Mucosa of stomach (tissue), 1 donor: ENCODE results near the gene MEIS2.

Experiments
- H3K27me3 ChIP-seq: one replicate; pipeline ENCODE4 v1.7.0; 2013; ENCODE audit warnings: mild to moderate bottlenecking, low read length; ENCODE audit not compliant: control insufficient read depth, insufficient read depth
- H3K36me3 ChIP-seq: one replicate; pipeline ENCODE4 v1.7.0; 2013; ENCODE audit warnings: low read length; ENCODE audit not compliant: control insufficient read depth, insufficient read depth
- H3K4me1 ChIP-seq: one replicate; pipeline ENCODE4 v1.7.0; 2013; ENCODE audit warnings: mild to moderate bottlenecking, low read length; ENCODE audit not compliant: control insufficient read depth, insufficient read depth
- H3K4me3 ChIP-seq: one replicate; pipeline ENCODE4 v1.7.0; 2013; ENCODE audit warnings: low read length
- H3K9ac ChIP-seq: one replicate; pipeline ENCODE4 v1.7.0; 2013; ENCODE audit warnings: mild to moderate bottlenecking, low read length, moderate library complexity
- H3K9me3 ChIP-seq: one replicate; pipeline ENCODE4 v1.7.0; 2013; ENCODE audit warnings: mild to moderate bottlenecking, low read length, moderate library complexity; ENCODE audit not compliant: control insufficient read depth
- donor health status: Pancreatic carcinoma.

The MEIS2 gene

GRCh38 chr15:37103475-37104423, 3.4 kb upstream of the MEIS2 start:
- H3K4me1 ChIP-seq = no peaks in the 10 kb centered on the region
- no peaks in the 10 kb centered on the region for H3K36me3 ChIP-seq
- H3K9ac ChIP-seq = peak overlapping the region; percentile 87
- no peaks in the 10 kb centered on the region for H3K9me3 ChIP-seq
- H3K27me3 ChIP-seq = peaks cover 4% of the 10 kb centered on the region
- peak overlapping the region; percentile 44 for H3K4me3 ChIP-seq

GRCh38 chr15:37103163-37103435, 2.8 kb upstream of the MEIS2 start:
- H3K36me3 ChIP-seq = no peaks in the 10 kb centered on the region
- no peaks in the 10 kb centered on the region for H3K9me3 ChIP-seq
- H3K4me1 ChIP-seq = no peaks in the 10 kb centered on the region
- peaks cover 4% of the 10 kb centered on the region for H3K27me3 ChIP-seq
- H3K4me3 ChIP-seq = peak overlapping the region; percentile 91
- H3K9ac ChIP-seq = peak overlapping the region; percentile 87

- Histone ChIP-seq H3K36me3 (no peaks in the 10 kb centered on the region), H3K27me3 (peaks cover 4% of the 10 kb centered on the region), H3K4me1 (no peaks in the 10 kb centered on the region), H3K9ac (peak overlapping the region; percentile 87), H3K4me3 (peak overlapping the region; percentile 91), H3K9me3 (no peaks in the 10 kb centered on the region)
These were observed 2.2 kb upstream of the MEIS2 start for GRCh38 chr15:37102305-37103162.

- H3K4me3 ChIP-seq = peak overlapping the region; percentile 91
- no peaks in the 10 kb centered on the region for H3K36me3 ChIP-seq
- H3K4me1 ChIP-seq = no peaks in the 10 kb centered on the region
- H3K27me3 ChIP-seq = no peaks in the 10 kb centered on the region
- no peaks in the 10 kb centered on the region for H3K9me3 ChIP-seq
- peak overlapping the region; percentile 96 for H3K9ac ChIP-seq
These were observed 1.6 kb upstream of the MEIS2 start for GRCh38 chr15:37101980-37102304.

GRCh38 chr15:37100966-37101215, 542 bp upstream of the MEIS2 start:
- Histone ChIP-seq H3K9ac (peak overlapping the region; percentile 96), H3K27me3 (no peaks in the 10 kb centered on the region), H3K4me1 (peaks cover 3% of the 10 kb centered on the region), H3K9me3 (no peaks in the 10 kb centered on the region), H3K36me3 (no peaks in the 10 kb centered on the region), H3K4me3 (peak overlapping the region; percentile 82)

GRCh38 chr15:37099319-37100108, 835 bp downstream of the MEIS2 start:
- Histone ChIP-seq H3K4me3 (peak overlapping the region; percentile 81), H3K9me3 (no peaks in the 10 kb centered on the region), H3K27me3 (no peaks in the 10 kb centered on the region), H3K36me3 (no peaks in the 10 kb centered on the region), H3K4me1 (peaks cover 6% of the 10 kb centered on the region), H3K9ac (peak overlapping the region; percentile 77)

GRCh38 chr15:37098468-37099318, 1.7 kb downstream of the MEIS2 start:
- Histone ChIP-seq H3K27me3 (no peaks in the 10 kb centered on the region), H3K36me3 (no peaks in the 10 kb centered on the region), H3K9ac (peak overlapping the region; percentile 77), H3K9me3 (no peaks in the 10 kb centered on the region), H3K4me1 (peaks cover 13% of the 10 kb centered on the region), H3K4me3 (peak overlapping the region; percentile 81)

- Histone ChIP-seq H3K4me3 (peak overlapping the region; percentile 67), H3K36me3 (no peaks in the 10 kb centered on the region), H3K9me3 (no peaks in the 10 kb centered on the region), H3K27me3 (no peaks in the 10 kb centered on the region), H3K9ac (peak overlapping the region; percentile 77), H3K4me1 (peaks cover 19% of the 10 kb centered on the region)
These were observed 3.0 kb downstream of the MEIS2 start for GRCh38 chr15:37097144-37097919.

- no peaks in the 10 kb centered on the region for H3K9me3 ChIP-seq
- no peaks in the 10 kb centered on the region for H3K27me3 ChIP-seq
- H3K4me1 ChIP-seq = peaks cover 19% of the 10 kb centered on the region
- H3K9ac ChIP-seq = peak overlapping the region; percentile 77
- H3K4me3 ChIP-seq = peak overlapping the region; percentile 67
- no peaks in the 10 kb centered on the region for H3K36me3 ChIP-seq
These were observed 3.7 kb downstream of the MEIS2 start for GRCh38 chr15:37096558-37097143.

GRCh38 chr15:37095770-37096557, 4.4 kb downstream of the MEIS2 start:
- peaks cover 22% of the 10 kb centered on the region for H3K4me1 ChIP-seq
- H3K9me3 ChIP-seq = no peaks in the 10 kb centered on the region
- no peaks in the 10 kb centered on the region for H3K27me3 ChIP-seq
- H3K4me3 ChIP-seq = peak overlapping the region; percentile 67
- no peaks in the 10 kb centered on the region for H3K36me3 ChIP-seq
- H3K9ac ChIP-seq = peak overlapping the region; percentile 77
